GM12892 (cell line): ENCODE data around the gene NTSR1.

ENCODE experiments used
- DNase-seq: peaks from one replicate; pipeline ENCODE4 v3.0.0; 2011; ENCODE audit not compliant: insufficient read length
- FAIRE-seq: peaks from 2 replicates; lab custom pipeline; 2011; peaks lifted over from hg19 to GRCh38; lab: Jason Lieb, UNC
- POLR2A ChIP-seq: IDR thresholded peaks from 2 replicates; pipeline ENCODE4 v1.6.1; 2011; ENCODE audit warnings: low read depth, low read length, control low read depth
- POLR2AphosphoS5 ChIP-seq: IDR thresholded peaks from 2 replicates; pipeline ENCODE4 v1.6.1; 2011; ENCODE audit warnings: low read depth, low read length, control low read depth
- TAF1 ChIP-seq: IDR thresholded peaks from 2 replicates; pipeline ENCODE4 v1.6.1; 2011; ENCODE audit warnings: low read depth, mild to moderate bottlenecking, control low read depth, low read length, borderline replicate concordance

NTSR1 gene

GRCh38 chr20:62780696-62781095 lies 72.1 kb downstream of the NTSR1 start:
- TF ChIP-seq POLR2AphosphoS5, result no peak
- no peak for TF ChIP-seq POLR2A
- TF ChIP-seq TAF1, result no peak
- DNase-seq (no peak), FAIRE-seq (no peak)

- TF ChIP-seq POLR2AphosphoS5 (no peak), TAF1 (no peak), POLR2A (no peak)
- FAIRE-seq (no peak), DNase-seq (no peak)
Observed at GRCh38 chr20:62782149-62782892, 73.7 kb downstream of the NTSR1 start.

GRCh38 chr20:62782893-62783278 lies 74.2 kb downstream of the NTSR1 start:
- no peak for DNase-seq
- FAIRE-seq, result no peak
- no peak for TF ChIP-seq TAF1

GRCh38 chr20:62784497-62784896 lies 75.9 kb downstream of the NTSR1 start:
- no peak for FAIRE-seq
- TF ChIP-seq POLR2A (no peak), TAF1 (no peak), POLR2AphosphoS5 (no peak)
- no peak for DNase-seq

- no peak for TF ChIP-seq POLR2A
- no peak for TF ChIP-seq POLR2AphosphoS5
- TF ChIP-seq TAF1, result no peak
- no peak for FAIRE-seq
- DNase-seq, result no peak
Observed at GRCh38 chr20:62785393-62785792, 76.8 kb downstream of the NTSR1 start.

GRCh38 chr20:62786157-62786556 lies 77.5 kb downstream of the NTSR1 start:
- TF ChIP-seq POLR2AphosphoS5 (no peak), TAF1 (no peak), POLR2A (no peak)
- FAIRE-seq, result no peak
- no peak for DNase-seq

GRCh38 chr20:62787321-62787720 lies 78.7 kb downstream of the NTSR1 start:
- FAIRE-seq, result no peak
- TF ChIP-seq POLR2A, result no peak
- no peak for TF ChIP-seq POLR2AphosphoS5
- no peak for TF ChIP-seq TAF1

GRCh38 chr20:62787866-62788265 lies 79.2 kb downstream of the NTSR1 start:
- FAIRE-seq (no peak), DNase-seq (no peak)
- TF ChIP-seq TAF1, result no peak
- no peak for TF ChIP-seq POLR2A
- TF ChIP-seq POLR2AphosphoS5, result no peak

More at GRCh38 chr20:62787321-62787720, 78.7 kb downstream of the NTSR1 start:
- DNase-seq, result no peak

GRCh38 chr20:62788607-62789006 lies 80.0 kb downstream of the NTSR1 start:
- TF ChIP-seq TAF1 (no peak), POLR2A (no peak), POLR2AphosphoS5 (no peak)
- no peak for FAIRE-seq
- no peak for DNase-seq

GRCh38 chr20:62790075-62790474 lies 81.4 kb downstream of the NTSR1 start:
- FAIRE-seq (no peak), DNase-seq (no peak)
- TF ChIP-seq TAF1, result no peak

- FAIRE-seq (no peak), DNase-seq (peak; percentile 64)
- no peak for TF ChIP-seq POLR2A
- no peak for TF ChIP-seq POLR2AphosphoS5
- no peak for TF ChIP-seq TAF1
Observed at GRCh38 chr20:62791301-62792181, 82.9 kb downstream of the NTSR1 start.
